Measurements from ENCODE around the gene XAB2. TPM values are rescaled to one million over a fixed set of nuclear protein-coding genes. Genes with fewer than 3 reads are reported as not detected.

Gene XAB2
- total RNA-seq, 1 donor from 2014 or later: 23.4 TPM

DNA sequence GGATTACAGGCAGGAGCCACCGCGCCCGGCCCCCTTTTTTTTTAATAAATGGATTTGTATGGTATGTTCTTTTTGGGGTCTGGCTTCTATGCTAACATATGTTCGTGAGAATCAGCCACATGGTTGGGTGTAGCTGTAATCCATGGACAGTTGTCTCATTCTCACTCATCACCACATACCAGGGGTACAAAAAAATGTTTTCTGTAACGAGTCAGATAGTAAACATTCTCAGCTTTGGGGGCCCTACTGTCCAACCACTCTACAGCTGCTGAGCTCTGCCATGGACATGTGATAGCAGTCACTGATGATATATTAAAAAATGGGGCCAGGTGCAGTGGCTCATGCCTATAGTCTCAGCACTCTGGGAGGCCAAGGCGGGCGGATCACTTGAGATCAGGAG is 34.4 kb upstream of the XAB2 start:
- TF ChIP-seq CTCF (IDR thresholded peaks at IDR 0.05; ENCODE audit: insufficient read depth, low read length, severe bottlenecking): no peak
- FAIRE-seq: no peak

GRCh38 chr19:7662657-7663056 is 33.3 kb upstream of the XAB2 start:
- H3K4me3 ChIP-seq (ENCODE audit: low read depth, low read length): no peak overlapping the region
- TF ChIP-seq CTCF (IDR thresholded peaks at IDR 0.05; ENCODE audit: insufficient read depth, low read length, severe bottlenecking): no peak
- H3K27me3 ChIP-seq (ENCODE audit: control insufficient read depth, insufficient read depth, low read length): no peaks in the 10 kb centered on the region
- FAIRE-seq (no peak), DNase-seq (ENCODE audit: low read depth) (no peak)
- H3K36me3 ChIP-seq (ENCODE audit: control insufficient read depth, insufficient read depth, low read length): no peaks in the 10 kb centered on the region

More for the DNA sequence above, 34.4 kb upstream of the XAB2 start:
- no peaks in the 10 kb centered on the region for H3K27me3 ChIP-seq (ENCODE audit: control insufficient read depth, insufficient read depth, low read length)
- no peaks in the 10 kb centered on the region for H3K36me3 ChIP-seq (ENCODE audit: control insufficient read depth, insufficient read depth, low read length)
- no peak for DNase-seq (ENCODE audit: low read depth)
- no peak overlapping the region for H3K4me3 ChIP-seq (ENCODE audit: low read depth, low read length)

GRCh38 chr19:7661744-7662538 is 32.6 kb upstream of the XAB2 start:
- FAIRE-seq: no peak
- no peaks in the 10 kb centered on the region for H3K27me3 ChIP-seq (ENCODE audit: control insufficient read depth, insufficient read depth, low read length)
- TF ChIP-seq CTCF (IDR thresholded peaks at IDR 0.05; ENCODE audit: insufficient read depth, low read length, severe bottlenecking): no peak

DNA sequence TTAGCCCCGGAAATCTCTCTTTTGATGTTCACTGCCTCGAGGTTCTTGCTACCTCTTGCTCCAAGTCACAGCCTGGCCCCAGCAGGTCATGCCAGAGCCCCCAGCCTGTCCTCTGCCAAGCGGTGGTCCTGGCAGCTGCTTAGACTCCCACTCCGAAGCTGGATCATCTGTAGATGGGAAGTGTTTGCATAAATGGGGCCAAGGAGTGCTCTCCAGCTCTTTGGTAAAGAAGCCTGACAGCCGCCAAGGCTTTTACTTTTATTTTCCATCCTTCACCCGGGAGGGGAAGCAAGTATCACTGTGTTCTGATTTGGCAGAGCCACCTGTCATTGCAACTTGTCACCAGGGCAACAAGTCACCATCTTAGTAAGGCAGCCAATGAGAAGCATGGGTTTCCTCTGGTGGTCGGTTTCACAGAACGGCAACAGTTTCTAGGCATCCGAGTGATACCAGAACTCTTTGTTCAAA is 28.9 kb upstream of the XAB2 start:
- peaks cover 2% of the 10 kb centered on the region for H3K27me3 ChIP-seq (ENCODE audit: control insufficient read depth, insufficient read depth, low read length)
- TF ChIP-seq CTCF (IDR thresholded peaks at IDR 0.05; ENCODE audit: insufficient read depth, low read length, severe bottlenecking): no peak
- DNase-seq (ENCODE audit: low read depth) (no peak), FAIRE-seq (no peak)
- H3K36me3 ChIP-seq (ENCODE audit: control insufficient read depth, insufficient read depth, low read length): no peaks in the 10 kb centered on the region
- H3K4me3 ChIP-seq (ENCODE audit: low read depth, low read length): no peak overlapping the region

More at GRCh38 chr19:7661744-7662538, 32.6 kb upstream of the XAB2 start:
- Histone ChIP-seq H3K4me3 (ENCODE audit: low read depth, low read length) (no peak overlapping the region), H3K36me3 (ENCODE audit: control insufficient read depth, insufficient read depth, low read length) (no peaks in the 10 kb centered on the region)
- DNase-seq (ENCODE audit: low read depth): no peak

DNA sequence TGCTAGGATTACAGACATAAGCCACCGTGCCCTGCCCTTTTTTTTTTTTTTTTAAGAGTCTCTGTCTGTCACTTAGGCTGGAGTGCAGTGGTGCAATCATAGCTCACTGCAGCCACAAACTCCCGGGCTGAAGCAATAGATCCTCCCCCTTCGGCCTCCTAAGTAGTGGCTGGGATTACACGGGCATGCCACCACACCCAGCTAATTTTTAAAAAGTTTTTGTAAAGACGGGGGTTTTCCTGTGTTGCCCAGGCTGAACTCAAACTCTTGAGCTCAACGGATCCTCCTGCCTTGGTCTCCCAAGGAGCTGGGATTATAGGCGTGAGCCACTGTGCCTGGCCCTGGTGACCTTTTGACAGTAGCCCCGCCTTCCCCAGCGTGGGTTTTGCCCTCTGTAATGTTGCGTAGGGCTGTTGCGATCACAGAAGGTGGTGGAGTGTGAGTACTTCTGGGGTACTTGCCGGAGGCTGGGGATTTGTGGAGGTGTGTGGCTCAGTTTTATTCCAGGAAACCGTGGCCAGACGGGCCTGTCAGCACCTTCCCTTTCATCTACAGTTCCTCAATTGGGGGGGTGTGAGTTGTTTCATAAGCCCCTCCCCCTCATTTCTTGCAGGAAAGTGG is 27.9 kb upstream of the XAB2 start:
- H3K36me3 ChIP-seq (ENCODE audit: control insufficient read depth, insufficient read depth, low read length): no peaks in the 10 kb centered on the region
- H3K4me3 ChIP-seq (ENCODE audit: low read depth, low read length): no peak overlapping the region
- DNase-seq (ENCODE audit: low read depth) (no peak), FAIRE-seq (no peak)
- H3K27me3 ChIP-seq (ENCODE audit: control insufficient read depth, insufficient read depth, low read length): peaks cover 2% of the 10 kb centered on the region
- no peak for TF ChIP-seq CTCF (IDR thresholded peaks at IDR 0.05; ENCODE audit: insufficient read depth, low read length, severe bottlenecking)

All from bronchial epithelial cell (primary cell).